ENCODE measurements around the gene TBL1Y.

DNA sequence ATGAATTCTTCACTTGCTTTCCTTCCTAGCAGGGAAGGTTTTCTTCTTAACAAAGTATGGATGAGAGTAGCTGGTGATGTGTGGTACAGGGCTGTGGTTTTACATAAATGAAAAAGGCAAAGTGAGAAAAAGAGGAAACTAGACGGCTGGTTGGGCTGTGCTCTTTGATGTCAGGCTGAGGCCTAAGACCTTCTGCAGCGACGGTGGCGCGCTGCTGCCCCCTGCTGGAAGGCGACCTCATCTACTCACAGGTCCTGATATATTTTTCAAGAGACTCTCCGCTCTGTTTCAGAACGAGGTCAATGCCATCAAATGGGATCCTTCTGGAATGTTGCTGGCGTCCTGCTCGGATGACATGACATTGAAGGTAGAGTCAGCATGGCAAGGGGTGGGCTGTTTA, 175.1 kb downstream of the TBL1Y start:
- TF ChIP-seq, protein P1, sequence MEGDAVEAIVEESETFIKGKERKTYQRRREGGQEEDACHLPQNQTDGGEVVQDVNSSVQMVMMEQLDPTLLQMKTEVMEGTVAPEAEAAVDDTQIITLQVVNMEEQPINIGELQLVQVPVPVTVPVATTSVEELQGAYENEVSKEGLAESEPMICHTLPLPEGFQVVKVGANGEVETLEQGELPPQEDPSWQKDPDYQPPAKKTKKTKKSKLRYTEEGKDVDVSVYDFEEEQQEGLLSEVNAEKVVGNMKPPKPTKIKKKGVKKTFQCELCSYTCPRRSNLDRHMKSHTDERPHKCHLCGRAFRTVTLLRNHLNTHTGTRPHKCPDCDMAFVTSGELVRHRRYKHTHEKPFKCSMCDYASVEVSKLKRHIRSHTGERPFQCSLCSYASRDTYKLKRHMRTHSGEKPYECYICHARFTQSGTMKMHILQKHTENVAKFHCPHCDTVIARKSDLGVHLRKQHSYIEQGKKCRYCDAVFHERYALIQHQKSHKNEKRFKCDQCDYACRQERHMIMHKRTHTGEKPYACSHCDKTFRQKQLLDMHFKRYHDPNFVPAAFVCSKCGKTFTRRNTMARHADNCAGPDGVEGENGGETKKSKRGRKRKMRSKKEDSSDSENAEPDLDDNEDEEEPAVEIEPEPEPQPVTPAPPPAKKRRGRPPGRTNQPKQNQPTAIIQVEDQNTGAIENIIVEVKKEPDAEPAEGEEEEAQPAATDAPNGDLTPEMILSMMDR (conservative IDR thresholded peaks at IDR 0.05 in 1 of 2, IDR thresholded peaks at IDR 0.05 in 1 of 2; ENCODE audit: extremely low read depth in 1 of 2, insufficient read depth in 1 of 2, low read depth in 1 of 2, low read length in 2 of 2), result no peak
- no peak for TF ChIP-seq EZH2 (IDR thresholded peaks at IDR 0.05; ENCODE audit: borderline replicate concordance, low read length)

All from mammary epithelial cell (primary cell).